Activated T-cell treated with anti-CD3 and anti-CD28 coated beads, Interleukin-2, amount 50 U/mL, for 24 hours (primary cell): ENCODE data around the gene BEAN1.
"Not testable (repeated sequence)": the region's sequence is repeated elsewhere in the genome, so short reads cannot be mapped to it uniquely, and the experiment has no call there.

Source experiments
- DNase-seq: peaks from one replicate; pipeline ENCODE4 v3.0.0-alpha.2; 2020
- H3K27ac Mint-ChIP-seq: 2 replicates; pipeline ENCODE4 v1.8.0; 2020; ENCODE audit warnings: mild to moderate bottlenecking, mixed read lengths
- H3K27me3 Mint-ChIP-seq: 2 replicates; pipeline ENCODE4 v1.8.0; 2020; ENCODE audit warnings: mixed read lengths
- H3K36me3 Mint-ChIP-seq: 2 replicates; pipeline ENCODE4 v1.8.0; 2020; ENCODE audit warnings: low read depth, mixed read lengths
- H3K4me1 Mint-ChIP-seq: 2 replicates; pipeline ENCODE4 v1.8.0; 2020; ENCODE audit warnings: low read depth, mixed read lengths
- H3K4me3 Mint-ChIP-seq: 2 replicates; pipeline ENCODE4 v1.8.0; 2020; ENCODE audit warnings: mild to moderate bottlenecking, moderate library complexity, mixed read lengths
- H3K9me3 Mint-ChIP-seq: 2 replicates; pipeline ENCODE4 v1.8.0; 2020; ENCODE audit warnings: mixed read lengths

The BEAN1 gene

DNA sequence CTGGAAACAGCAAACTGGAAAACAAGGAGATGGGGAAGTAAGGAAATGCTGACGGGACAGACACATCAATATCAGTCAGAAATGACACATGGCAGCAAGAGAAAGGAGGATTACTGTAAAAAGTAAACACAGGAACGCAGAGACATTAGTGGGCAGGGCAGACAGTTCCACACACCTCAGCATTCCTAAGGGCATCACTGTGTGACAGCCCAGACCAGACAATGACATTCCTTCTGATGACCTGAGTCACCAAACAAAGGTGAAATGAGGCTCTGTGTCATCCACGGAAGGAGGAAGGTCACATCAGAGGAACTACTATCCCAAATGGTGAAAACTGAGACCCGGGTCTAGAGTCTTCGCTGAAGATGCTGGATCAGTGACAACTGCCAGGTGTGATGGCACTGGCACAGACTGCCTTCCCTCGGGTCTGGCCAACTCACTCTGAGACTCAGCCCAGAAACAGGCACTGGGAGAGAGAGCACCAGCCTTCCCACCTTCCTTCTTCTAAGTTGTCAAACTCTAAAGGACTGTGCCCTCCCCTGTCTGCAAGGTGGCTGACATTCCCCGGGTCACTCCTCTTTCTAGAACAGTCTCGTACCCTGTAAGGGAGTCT, 86.1 kb downstream of the BEAN1 start:
- Mint-ChIP-seq H3K4me3 (no peak overlapping the region), H3K9me3 (no peaks in the 10 kb centered on the region), H3K27me3 (no peaks in the 10 kb centered on the region), H3K36me3 (no peaks in the 10 kb centered on the region), H3K4me1 (peaks cover 47% of the 10 kb centered on the region), H3K27ac (no peak overlapping the region)
- DNase-seq, result no peak

DNA sequence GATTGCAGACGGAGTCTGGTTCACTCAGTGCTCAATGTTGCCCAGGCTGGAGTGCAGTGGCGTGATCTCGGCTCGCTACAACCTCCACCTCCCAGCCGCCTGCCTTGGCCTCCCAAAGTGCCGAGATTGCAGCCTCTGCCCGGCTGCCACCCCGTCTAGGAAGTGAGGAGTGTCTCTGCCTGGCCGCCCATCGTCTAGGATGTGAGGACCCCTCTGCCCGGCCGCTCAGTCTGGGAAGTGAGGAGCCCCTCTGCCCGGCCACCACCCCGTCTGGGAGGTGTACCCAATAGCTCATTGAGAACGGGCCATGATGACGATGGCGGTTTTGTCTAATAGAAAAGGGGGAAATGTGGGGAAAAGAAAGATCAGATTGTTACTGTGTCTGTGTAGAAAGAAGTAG, 87.3 kb downstream of the BEAN1 start:
- H3K4me1 Mint-ChIP-seq, result peaks cover 50% of the 10 kb centered on the region
- DNase-seq, H3K9me3 Mint-ChIP-seq, H3K27ac Mint-ChIP-seq, H3K4me3 Mint-ChIP-seq, H3K36me3 Mint-ChIP-seq, H3K27me3 Mint-ChIP-seq: not testable (repeated sequence)

DNA sequence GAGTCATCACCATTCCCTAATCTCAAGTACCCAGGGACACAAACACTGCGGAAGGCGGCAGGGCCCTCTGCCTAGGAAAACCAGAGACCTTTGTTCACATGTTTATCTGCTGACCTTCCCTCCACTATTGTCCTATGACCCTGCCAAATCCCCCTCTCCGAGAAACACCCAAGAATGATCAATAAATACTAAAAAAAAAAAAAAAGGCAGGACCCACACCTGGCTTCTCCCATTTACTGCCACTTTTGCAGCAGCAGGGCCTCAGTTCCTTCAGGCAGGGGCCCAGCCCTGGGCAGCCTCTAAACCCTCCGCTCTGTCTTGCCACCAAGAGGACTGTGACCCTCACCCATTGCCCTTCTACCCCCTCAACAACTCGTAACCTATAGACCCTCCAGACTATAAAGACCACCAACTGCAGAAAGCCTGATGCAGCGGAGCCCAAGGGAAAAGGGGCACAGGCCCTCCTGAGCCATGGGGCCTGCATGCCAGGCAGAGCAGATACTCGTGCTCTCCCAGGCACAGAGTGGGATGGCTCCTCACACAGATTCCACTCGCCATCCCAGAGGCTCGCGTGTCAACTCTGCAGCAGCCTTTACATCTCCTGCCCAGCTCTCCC, 88.0 kb downstream of the BEAN1 start:
- not testable (repeated sequence) for H3K4me3 Mint-ChIP-seq, DNase-seq, H3K27me3 Mint-ChIP-seq, H3K36me3 Mint-ChIP-seq, H3K9me3 Mint-ChIP-seq
- Mint-ChIP-seq H3K27ac (peak overlapping the region; percentile 95), H3K4me1 (peaks cover 57% of the 10 kb centered on the region)

DNA sequence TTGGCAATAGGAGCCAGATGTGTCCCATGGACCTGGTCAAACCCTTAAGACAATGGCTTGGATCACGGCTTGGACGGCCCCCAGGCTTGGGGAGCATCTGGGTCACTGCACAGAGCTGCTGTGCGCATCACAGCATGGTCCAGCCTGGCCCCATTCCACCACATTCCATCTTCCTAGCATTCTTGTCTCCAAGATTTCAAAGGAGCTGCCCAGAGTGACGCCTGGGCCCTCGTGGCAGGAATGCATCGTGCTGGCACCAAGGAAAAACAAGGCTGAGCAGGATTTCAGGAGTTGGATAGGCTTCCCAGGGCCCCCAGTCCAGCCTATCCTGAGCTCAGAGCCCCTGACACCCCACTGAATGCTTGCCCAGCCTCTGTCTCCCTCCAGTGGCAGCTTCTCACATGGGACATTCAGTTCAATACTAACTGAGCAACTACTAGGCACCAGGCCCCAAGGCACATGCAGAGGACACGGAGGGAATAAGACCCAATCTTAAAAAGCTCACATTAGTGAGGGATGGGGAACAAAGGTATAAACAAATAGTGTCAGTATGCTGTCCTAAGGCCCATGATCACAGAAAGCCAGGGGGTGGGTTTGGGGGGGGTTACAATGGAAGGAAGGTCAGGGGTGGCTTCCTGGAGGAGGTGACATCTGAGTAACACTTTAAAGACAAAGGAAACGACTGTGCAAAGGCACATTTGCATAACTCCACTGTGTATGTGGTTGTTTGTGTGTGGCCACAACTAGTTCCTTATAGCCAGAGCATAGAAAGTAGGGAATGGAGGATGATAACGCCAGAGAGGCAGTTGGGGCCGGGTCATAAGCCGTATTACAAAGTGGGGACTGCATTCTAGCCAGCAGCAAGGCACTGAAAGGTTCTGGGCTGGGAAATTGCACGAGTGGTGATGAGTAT, 88.8 kb downstream of the BEAN1 start:
- Mint-ChIP-seq H3K9me3 (no peaks in the 10 kb centered on the region), H3K4me3 (peak overlapping the region; percentile 42), H3K36me3 (no peaks in the 10 kb centered on the region), H3K27ac (peak overlapping the region; percentile 95), H3K27me3 (no peaks in the 10 kb centered on the region), H3K4me1 (peaks cover 65% of the 10 kb centered on the region)
- no peak for DNase-seq

DNA sequence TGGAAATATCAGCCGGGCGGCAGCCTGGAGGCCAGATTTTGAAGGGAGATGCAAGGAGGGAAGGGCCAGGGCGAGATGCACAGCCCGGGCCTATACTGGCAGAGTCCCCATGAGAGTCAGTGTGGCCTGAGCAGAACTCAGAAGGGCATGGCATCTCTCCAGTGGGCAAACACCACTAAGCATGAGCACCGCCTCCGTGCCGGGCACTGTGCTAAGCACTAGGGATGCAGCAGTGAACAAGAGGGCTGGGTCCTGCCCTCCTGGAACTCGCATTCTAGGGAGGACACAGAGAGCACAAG, 89.4 kb downstream of the BEAN1 start:
- Mint-ChIP-seq H3K36me3 (no peaks in the 10 kb centered on the region), H3K27ac (peak overlapping the region; percentile 95), H3K27me3 (no peaks in the 10 kb centered on the region), H3K4me1 (peaks cover 71% of the 10 kb centered on the region), H3K4me3 (peak overlapping the region; percentile 42), H3K9me3 (no peaks in the 10 kb centered on the region)
- no peak for DNase-seq

DNA sequence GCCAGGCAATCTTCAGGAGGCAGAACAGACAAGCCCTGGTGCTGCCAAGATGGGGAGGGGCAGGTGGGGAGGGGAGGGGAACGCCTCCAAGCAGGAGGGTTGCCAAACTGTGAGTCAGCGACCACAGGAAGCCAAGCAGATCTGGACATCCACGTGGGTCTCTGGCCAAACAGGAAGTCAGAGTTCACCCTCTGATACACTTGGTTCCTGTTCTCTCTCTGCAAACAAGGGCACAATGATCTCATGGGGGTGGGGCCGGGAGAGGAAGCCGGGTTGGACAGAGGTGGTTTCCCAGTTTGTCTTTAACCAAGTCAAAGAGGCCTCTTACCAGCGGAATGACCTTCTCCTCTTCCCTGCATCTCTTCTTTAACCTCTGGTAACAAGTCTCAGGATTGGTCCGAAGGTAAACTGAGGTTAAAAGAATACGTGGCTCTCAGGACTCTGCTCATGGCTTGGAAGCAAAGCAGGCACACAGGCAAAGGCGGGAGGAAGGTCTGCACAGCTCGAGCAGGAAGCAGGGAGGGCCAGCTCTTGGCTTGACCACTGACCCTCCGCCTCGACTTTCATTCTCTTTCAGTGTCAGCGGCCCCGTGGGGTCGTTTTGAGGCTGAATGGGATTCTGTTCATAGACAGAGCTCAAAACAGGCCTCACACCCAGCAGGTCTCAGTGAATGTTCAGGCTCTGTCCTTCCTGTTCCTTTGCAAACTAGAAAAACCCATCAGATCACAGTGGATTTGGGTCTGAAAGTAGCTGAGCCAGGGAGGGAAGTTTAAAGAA, 89.9 kb downstream of the BEAN1 start:
- no peaks in the 10 kb centered on the region for H3K36me3 Mint-ChIP-seq
- H3K4me1 Mint-ChIP-seq, result peaks cover 74% of the 10 kb centered on the region
- H3K27me3 Mint-ChIP-seq, result no peaks in the 10 kb centered on the region
- peak overlapping the region; percentile 78 for H3K4me3 Mint-ChIP-seq
- DNase-seq, result peak; percentile 79
- no peaks in the 10 kb centered on the region for H3K9me3 Mint-ChIP-seq
- H3K27ac Mint-ChIP-seq, result peak overlapping the region; percentile 95

DNA sequence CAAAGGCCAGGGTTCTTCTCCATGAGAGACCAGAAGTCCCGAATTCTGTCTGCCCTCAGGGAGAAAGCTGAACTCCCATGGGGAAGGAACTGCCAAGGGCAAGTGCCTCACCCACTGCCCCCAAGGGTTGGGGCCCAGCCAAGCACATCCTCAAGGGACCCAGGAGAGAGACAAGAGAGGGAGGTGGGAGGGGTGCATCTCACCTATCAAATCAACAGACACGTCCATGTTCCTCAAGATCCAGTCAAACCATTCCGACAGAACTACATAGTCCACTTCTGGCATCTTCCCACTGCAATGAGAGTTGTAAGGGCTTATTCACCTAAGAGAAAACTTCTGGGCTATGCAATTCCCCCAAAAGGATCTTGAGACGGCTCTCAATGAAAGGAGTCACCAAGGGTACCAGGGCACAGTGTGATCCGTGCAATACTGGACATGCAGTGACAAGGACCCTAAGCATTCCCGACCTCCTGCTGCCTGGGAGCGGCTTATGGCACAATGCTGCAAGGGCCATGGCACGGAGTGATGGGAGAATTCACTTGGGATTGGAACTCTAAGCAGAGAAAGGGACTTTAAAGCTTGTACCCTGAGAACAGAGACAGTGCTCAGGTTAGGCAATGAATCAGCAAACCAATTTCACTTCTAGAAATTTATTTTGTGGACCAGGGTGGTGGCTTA, 90.6 kb downstream of the BEAN1 start:
- Mint-ChIP-seq H3K4me1 (peaks cover 80% of the 10 kb centered on the region), H3K4me3 (peak overlapping the region; percentile 78)

DNA sequence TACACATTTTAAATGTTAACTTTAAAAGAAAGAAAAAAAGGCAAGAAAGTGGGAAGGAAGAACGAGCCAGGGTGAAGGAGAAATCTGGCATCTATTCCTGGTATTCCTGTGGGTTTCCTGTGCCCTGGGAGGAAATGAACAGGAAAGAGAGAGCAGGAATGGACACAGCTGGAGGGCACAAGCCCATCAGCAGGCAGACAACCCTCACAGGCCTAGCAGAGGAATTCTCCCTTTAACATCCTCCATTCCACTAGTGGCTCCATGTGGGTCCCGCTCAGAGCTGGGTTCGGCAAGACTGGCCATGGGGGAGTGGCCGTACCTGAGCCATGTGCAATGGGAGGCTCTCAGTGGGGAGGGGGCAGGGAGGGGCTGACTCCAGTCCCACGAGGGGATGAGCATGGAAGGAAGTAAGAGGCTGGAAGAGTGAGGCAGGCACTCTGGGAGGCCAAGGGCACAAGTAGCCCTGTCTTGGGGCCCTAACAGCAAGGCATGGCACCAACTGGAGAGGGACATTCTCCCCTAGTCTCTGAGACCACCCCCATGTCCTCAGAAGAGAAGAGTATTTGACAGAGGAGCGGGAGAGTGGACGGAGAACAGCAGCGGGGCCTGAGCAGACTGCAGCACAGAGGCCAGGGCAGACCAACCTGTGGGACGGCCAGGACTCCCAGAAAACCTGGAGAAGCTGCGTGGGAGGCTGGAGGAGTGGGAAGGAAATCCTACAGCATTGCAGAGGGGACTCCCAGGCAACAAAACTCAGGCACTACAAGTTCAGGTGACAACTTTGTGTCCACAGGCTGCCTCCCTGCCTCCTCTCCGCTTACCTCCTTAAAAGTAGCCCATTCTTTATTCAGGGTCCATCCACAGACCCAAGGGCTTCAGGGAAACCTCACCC, 92.6 kb downstream of the BEAN1 start:
- H3K9me3 Mint-ChIP-seq, result no peaks in the 10 kb centered on the region
- peak overlapping the region; percentile 75 for H3K27ac Mint-ChIP-seq
- no peaks in the 10 kb centered on the region for H3K27me3 Mint-ChIP-seq
- peaks cover 94% of the 10 kb centered on the region for H3K4me1 Mint-ChIP-seq
- no peak for DNase-seq
- H3K4me3 Mint-ChIP-seq, result no peak overlapping the region
- no peaks in the 10 kb centered on the region for H3K36me3 Mint-ChIP-seq

More for the DNA sequence above, 90.6 kb downstream of the BEAN1 start:
- Mint-ChIP-seq H3K27me3 (no peaks in the 10 kb centered on the region), H3K9me3 (no peaks in the 10 kb centered on the region), H3K36me3 (no peaks in the 10 kb centered on the region), H3K27ac (peak overlapping the region; percentile 95)
- no peak for DNase-seq

DNA sequence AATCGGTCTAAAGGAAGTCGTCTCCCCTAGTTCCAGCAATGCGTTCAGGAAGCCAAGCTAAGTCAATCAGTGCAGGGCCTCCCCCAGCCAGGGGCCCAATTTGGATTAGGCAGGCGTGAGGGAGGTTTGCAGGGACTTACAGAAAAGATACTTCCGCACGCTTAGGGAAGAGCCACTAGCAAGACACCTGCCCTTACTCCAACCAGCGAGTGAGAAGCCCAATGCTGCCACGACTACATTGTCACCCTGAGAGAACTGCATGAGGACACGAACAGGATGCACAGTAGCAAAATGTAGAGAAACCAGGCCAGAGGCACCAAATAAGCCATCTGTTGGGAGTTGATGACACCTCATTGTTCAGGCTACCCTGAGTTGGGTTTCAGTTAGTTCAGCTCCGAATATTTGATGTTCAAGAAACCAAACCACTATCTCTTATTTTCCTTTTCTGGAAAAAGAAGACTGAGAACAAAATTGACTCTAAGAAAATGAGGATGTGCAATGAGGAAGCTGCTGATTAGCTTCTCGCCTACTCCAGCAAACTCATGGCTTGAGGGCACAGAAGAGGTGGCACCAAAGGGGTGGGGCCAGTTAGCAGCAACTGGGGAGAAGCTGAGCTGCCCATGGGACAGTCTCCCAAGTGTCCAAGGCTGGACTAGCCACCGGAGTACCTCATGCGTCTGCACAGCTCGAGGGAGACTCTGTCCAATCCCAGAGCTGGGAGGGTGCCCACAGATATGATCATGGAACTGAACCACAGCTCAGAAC, 93.5 kb downstream of the BEAN1 start:
- H3K36me3 Mint-ChIP-seq, result no peaks in the 10 kb centered on the region
- H3K4me1 Mint-ChIP-seq, result peaks cover 95% of the 10 kb centered on the region
- peak; percentile 43 for DNase-seq
- H3K27ac Mint-ChIP-seq, result peak overlapping the region; percentile 75
- H3K9me3 Mint-ChIP-seq, result no peaks in the 10 kb centered on the region
- no peak overlapping the region for H3K4me3 Mint-ChIP-seq
- H3K27me3 Mint-ChIP-seq, result no peaks in the 10 kb centered on the region

DNA sequence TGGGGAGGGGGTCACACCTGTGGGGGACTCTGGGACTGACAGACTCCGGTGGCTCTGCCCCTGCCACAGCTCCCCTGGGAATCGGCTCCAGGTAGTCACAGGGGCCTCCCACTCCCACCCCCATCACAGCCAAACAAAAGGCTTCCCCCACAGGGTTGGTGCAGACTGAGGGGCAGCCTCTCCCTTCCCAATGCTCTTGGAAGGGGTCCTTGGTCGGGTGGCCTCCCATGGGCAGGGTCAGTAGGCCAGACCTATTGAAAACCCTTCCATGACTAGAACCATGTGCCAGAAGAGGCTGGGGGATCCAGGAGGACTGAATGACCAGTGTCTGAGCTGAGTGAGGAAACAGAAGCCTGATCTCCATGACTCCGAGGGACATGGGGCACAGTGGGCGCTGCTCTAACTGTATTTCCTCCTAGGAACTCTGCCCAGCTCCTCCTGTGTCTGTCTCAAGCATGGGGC, 94.2 kb downstream of the BEAN1 start:
- Mint-ChIP-seq H3K36me3 (no peaks in the 10 kb centered on the region), H3K9me3 (no peaks in the 10 kb centered on the region), H3K4me1 (peaks cover 95% of the 10 kb centered on the region), H3K4me3 (peak overlapping the region; percentile 52), H3K27ac (peak overlapping the region; percentile 96), H3K27me3 (no peaks in the 10 kb centered on the region)
- no peak for DNase-seq

DNA sequence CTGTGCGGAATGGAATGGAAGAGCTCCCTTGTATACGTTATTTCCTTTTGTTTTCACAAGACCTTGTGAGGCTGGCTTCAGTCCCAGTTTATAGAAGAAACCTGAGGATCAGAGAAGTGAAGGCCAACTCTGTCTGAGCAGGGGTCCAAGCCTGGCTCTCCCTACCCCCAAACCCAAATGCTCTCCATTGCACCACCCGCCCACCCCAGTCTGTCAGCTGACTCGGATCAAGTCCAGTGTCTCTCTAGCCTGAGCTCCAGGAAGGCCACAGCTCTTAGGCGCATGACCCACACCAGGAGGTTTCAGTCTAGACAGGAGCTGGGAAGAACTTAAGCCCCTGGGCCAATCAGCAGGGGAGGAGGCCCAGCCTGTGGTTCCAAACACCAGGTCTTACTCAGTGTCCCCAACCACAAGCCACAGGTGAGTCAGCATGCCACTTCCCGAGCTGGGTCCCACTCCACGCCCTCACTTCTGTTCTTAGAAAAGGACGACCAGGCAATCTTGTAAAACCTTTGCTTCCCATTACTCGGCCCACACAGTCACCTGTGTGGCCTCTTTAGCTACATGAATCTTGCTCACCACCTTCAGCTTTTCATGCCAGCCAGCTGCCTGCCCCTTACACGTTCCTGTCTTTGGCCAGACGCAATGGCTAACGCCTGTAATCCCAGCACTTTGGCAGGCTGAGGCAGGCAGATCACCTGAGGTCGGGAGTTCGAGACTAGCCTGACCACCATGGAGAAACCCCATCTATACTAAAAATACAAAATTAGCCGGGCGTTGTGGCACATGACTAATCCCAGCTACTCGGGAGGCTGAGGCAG, 95.1 kb downstream of the BEAN1 start:
- H3K36me3 Mint-ChIP-seq, result no peaks in the 10 kb centered on the region
- peaks cover 86% of the 10 kb centered on the region for H3K4me1 Mint-ChIP-seq
- H3K4me3 Mint-ChIP-seq, result peak overlapping the region; percentile 52
- no peaks in the 10 kb centered on the region for H3K9me3 Mint-ChIP-seq
- no peaks in the 10 kb centered on the region for H3K27me3 Mint-ChIP-seq
- H3K27ac Mint-ChIP-seq, result peak overlapping the region; percentile 96
- DNase-seq, result peak; percentile 93
